ENCODE results near the gene C17orf107.

DNA sequence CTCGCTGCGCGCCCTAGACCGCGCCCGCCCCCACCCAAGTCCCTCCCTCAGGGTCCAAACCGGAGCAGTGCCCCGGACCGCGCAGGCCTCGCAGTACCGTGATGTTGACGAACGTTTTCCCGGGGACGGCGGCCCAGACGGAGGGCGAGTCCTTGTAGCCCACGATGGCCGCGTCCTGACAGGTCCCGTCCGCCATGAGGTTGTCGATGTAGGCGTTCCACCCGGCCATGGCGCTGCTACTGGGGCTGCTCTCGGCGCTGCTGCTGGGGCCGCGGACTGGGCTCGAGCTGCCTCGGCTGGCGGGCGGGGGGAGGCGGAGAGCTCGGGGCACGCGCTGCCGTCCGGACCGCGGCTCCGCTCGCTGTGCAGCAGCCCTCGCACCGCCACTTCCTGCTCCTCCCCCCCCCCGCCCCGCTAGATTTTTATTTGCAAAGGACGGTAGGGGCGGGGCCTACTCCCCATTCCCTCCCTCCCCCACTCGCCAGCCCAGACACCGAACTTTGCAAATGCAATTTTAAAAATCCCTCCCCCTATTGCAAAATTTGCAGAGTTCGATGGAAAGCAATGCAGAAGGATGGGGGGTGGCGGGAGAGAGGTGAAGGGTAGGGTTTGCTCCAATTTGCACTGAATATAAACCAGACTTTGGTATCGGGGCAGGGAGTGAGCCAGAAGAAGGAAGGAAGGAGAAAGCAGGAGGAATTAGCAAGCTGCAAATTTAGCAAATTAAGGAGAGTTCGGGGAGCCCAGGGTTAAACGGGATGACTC, 49.0 kb downstream of the C17orf107 start, which contains the start of gene PFN1:
- TF ChIP-seq FOXA1 (IDR thresholded peaks at IDR 0.05): no peak
- TF ChIP-seq TARDBP (IDR thresholded peaks at IDR 0.05): no peak
- TF ChIP-seq SP1 (IDR thresholded peaks at IDR 0.05): no peak
- no peak for TF ChIP-seq ARNT (IDR thresholded peaks at IDR 0.05)
- TF ChIP-seq HDGF (IDR thresholded peaks at IDR 0.05; ENCODE audit: borderline replicate concordance): no peak
- no peak for TF ChIP-seq FOXK2 (IDR thresholded peaks at IDR 0.05)
- TF ChIP-seq, protein P1, sequence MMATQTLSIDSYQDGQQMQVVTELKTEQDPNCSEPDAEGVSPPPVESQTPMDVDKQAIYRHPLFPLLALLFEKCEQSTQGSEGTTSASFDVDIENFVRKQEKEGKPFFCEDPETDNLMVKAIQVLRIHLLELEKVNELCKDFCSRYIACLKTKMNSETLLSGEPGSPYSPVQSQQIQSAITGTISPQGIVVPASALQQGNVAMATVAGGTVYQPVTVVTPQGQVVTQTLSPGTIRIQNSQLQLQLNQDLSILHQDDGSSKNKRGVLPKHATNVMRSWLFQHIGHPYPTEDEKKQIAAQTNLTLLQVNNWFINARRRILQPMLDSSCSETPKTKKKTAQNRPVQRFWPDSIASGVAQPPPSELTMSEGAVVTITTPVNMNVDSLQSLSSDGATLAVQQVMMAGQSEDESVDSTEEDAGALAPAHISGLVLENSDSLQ (IDR thresholded peaks at IDR 0.05): no peak
- no peak for TF ChIP-seq ELF4 (IDR thresholded peaks at IDR 0.05)
- TF ChIP-seq FOXM1 (IDR thresholded peaks at IDR 0.05; ENCODE audit: borderline replicate concordance): no peak

Measured in HEK293T (cell line).